ENCODE measurements around the gene CCM2L. TPM values are rescaled to one million over a fixed set of nuclear protein-coding genes. Genes with fewer than 3 reads are reported as not detected.
A peak's percentile ranks its signal among the peaks of the same experiment; 100 is the strongest.

The CCM2L gene
- total RNA-seq, result not detected in 2 replicates

DNA sequence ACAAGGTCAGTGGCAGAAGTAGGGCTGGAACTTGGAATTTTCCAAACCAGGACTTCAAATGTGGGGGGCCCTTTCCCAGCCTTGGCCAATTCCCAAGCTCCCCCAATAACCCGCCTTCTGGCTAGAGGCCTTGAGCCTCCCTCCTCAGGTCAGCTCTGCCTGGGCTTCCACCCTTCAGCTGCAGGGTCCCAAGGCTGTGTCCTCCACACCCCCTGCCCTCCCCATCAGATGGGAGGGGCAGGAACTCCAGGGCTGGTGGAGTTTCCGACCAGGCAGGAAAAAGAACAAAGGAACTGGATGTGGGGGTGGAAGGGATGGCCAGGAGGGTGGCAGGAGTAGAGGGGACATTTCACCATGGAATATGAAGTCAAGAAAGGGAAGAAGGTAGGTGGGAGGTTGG is at the start of gene CCM2L:
TSS of gene CCM2L (plus strand) at position 338 of the 400 bp plus-strand sequence. CDS start at position 355, 17 bp downstream.

GRCh38 chr20:31967830-31968249 is 42.4 kb upstream of the CCM2L start, which contains the start of gene XKR7:
Gene XKR7, plus strand, starts transcription at chr20:31968151. Its CDS starts 25 bp downstream, at chr20:31968176.

DNA sequence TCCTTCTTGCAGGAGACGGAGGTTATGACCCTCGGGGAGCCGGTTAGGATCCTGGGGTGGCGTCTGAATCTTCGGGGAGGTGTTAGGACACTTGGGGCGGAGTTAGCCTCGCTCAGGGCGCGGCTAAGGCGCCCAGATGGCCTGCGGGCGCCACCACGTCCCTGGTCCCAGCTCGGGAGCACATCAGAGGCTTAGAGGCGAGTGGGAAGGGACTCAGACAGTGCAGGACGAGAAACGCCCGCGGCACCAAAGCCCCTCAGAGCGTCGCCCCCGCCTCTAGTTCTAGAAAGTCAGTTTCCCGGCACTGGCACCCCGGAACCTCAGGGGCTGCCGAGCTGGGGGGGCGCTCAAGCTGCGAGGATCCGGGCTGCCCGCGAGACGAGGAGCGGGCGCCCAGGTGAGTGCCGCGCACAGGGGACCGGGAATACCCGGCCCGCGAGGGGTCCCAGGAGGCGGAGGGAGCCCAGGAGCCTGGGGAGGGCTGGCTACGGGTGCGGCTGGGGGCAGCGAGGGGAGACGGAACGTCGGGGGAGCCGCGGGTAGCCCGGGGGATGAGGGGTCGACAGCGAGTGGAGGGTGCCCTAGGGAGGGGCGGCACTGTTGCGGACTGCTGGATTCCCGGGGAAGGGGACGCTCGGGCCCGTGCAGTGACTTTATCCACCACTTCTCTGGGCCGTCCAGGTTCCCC is 42.0 kb downstream of the CCM2L start, which contains the start of gene HCK:
TSS of gene HCK (plus strand) at position 153 of the 688 bp plus-strand sequence.

Small RNA genes lying within 50 kb of the gene (small RNA-seq; reads per million reads assigned to genes)
- gene RNA5SP481 (ENCODE audit: low replicate concordance) (0.59 reads per million, percentile 24 among the genes with 10 or more reads in this experiment), gene RNA5SP482 (ENCODE audit: low replicate concordance) (not detected)

Other genes with a start within 250 kb of the CCM2L start
- 0.57 TPM in 1 of 2 replicates, not detected in the other for gene MYLK2, start 191.1 kb upstream of the CCM2L start, total RNA-seq
- 0.22 and 2.0 TPM in 2 replicates for gene FOXS1, start 164.8 kb upstream of the CCM2L start, total RNA-seq
- gene DUSP15, start 139.9 kb upstream of the CCM2L start, total RNA-seq, result under 0.01 TPM in 1 of 2 replicates, not detected in the other
- gene TTLL9, start 139.8 kb upstream of the CCM2L start, total RNA-seq, result 0.14 TPM in 1 of 2 replicates, not detected in the other
- gene PDRG1, start 58.4 kb upstream of the CCM2L start, total RNA-seq, result 2.6 and 4.6 TPM in 2 replicates
- gene XKR7, start 42.3 kb upstream of the CCM2L start, total RNA-seq, result not detected in 2 replicates
- not detected in 2 replicates for gene HCK, start 41.8 kb downstream of the CCM2L start, total RNA-seq
- gene TM9SF4, start 99.3 kb downstream of the CCM2L start, total RNA-seq, result 57.4 and 62.6 TPM in 2 replicates
- gene PLAGL2, start 197.3 kb downstream of the CCM2L start, total RNA-seq, result 5.3 and 6.8 TPM in 2 replicates
- 43.8 and 61.3 TPM in 2 replicates for gene POFUT1, start 197.4 kb downstream of the CCM2L start, total RNA-seq